A549 (cell line): ENCODE measurements around the gene WNT1. TPM values are rescaled to one million over a fixed set of nuclear protein-coding genes. Genes with fewer than 3 reads are reported as not detected.
A peak's percentile ranks its signal among the peaks of the same experiment; 100 is the strongest.

Experiments used
- ATAC-seq, 2 experiments: fragments of 200-7000 bp in 1 of 2; fragments of >200 bp in 1 of 2; cut with Nextera tagmentation in 1 of 2; cut with Tn5 transposase in 1 of 2; 3 replicates each; pipeline versions ENCODE4 v1.8.0 to v1.9.1; 2018 to 2020; ENCODE audit warnings: mild to moderate bottlenecking in 1 of 2, moderate library complexity in 1 of 2
- CTCF ChIA-PET: fragments of 300-600 bp; sonication (Branson Sonifier 250); formaldehyde crosslinking; extraction: SDS; loops from one replicate; lab custom pipeline; 2021; ENCODE audit warnings: antibody characterized with exemption, inconsistent platforms; lab: Yijun Ruan, JAX
- POLR2A ChIA-PET: fragments of 350-600 bp; formaldehyde crosslinking; extraction: SDS; loops from one replicate; lab custom pipeline; 2021; ENCODE audit warnings: antibody characterized with exemption, inconsistent platforms; lab: Yijun Ruan, JAX
- DNase-seq, 2 experiments: peaks; one replicate each; pipeline versions ENCODE4 v3.0.0 to v3.0.0-alpha.2; 2011 to 2016; ENCODE audit warnings: low read depth in 1 of 2, low spot score in 1 of 2
- FAIRE-seq: peaks from 2 replicates; lab custom pipeline; 2011; peaks lifted over from hg19 to GRCh38; lab: Jason Lieb, UNC
- H3K27ac ChIP-seq, 2 experiments: fragments of >200 bp; sonication (Bioruptor Twin); formaldehyde crosslinking; 3 replicates each; pipeline ENCODE4 v1.5.1; 2016 to 2017
- H3K4me1 ChIP-seq: fragments of >200 bp; sonication (Bioruptor Twin); formaldehyde crosslinking; 3 replicates; pipeline ENCODE4 v1.6.1; 2016
- H3K4me2 ChIP-seq: fragments of >200 bp; sonication (Bioruptor Twin); formaldehyde crosslinking; 3 replicates; pipeline ENCODE4 v1.6.1; 2016
- H3K4me3 ChIP-seq: fragments of >200 bp; sonication (Bioruptor Twin); formaldehyde crosslinking; 3 replicates; pipeline ENCODE4 v1.5.1; 2016
- H3K9me3 ChIP-seq: fragments of >200 bp; sonication (Bioruptor Twin); formaldehyde crosslinking; 3 replicates; pipeline ENCODE4 v1.6.1; 2016
- CEBPB ChIP-seq, 2 experiments: fragments of >200 bp in 1 of 2; sonication (Bioruptor Twin) in 1 of 2; formaldehyde crosslinking in 1 of 2; IDR thresholded peaks; 2 replicates each; pipeline ENCODE4 v1.6.1; 2012 to 2016
- CHD2 ChIP-seq: fragments of 150-350 bp; IDR thresholded peaks from 2 replicates; pipeline ENCODE4 v1.6.1; 2014; ENCODE audit warnings: low read length; ENCODE audit not compliant: partially characterized antibody
- EHMT2 ChIP-seq: fragments of 200-600 bp; sonication (generic); IDR thresholded peaks from 2 replicates; pipeline ENCODE4 v1.6.1; 2016; ENCODE audit warnings: antibody characterized with exemption, low read depth, mild to moderate bottlenecking, moderate library complexity
- HEYL ChIP-seq: fragments of 250-450 bp; sonication (Bioruptor Pico); IDR thresholded peaks from 2 replicates; pipeline ENCODE4 v1.8.0; 2021; ENCODE audit warnings: mild to moderate bottlenecking, moderate library complexity
- HOXB5 ChIP-seq: fragments of 250-450 bp; sonication (Bioruptor Pico); IDR thresholded peaks from 2 replicates; pipeline ENCODE4 v1.5.0; 2020; ENCODE audit warnings: mild to moderate bottlenecking, moderate library complexity
- JUNB ChIP-seq: fragments of >200 bp; sonication (Bioruptor Twin); formaldehyde crosslinking; IDR thresholded peaks from 2 replicates; pipeline ENCODE4 v1.6.1; 2016
- KDM5A ChIP-seq: fragments of 200-600 bp; sonication (generic); IDR thresholded peaks from 2 replicates; pipeline ENCODE4 v1.6.1; 2016; ENCODE audit warnings: antibody characterized with exemption, mild to moderate bottlenecking
- MAFK ChIP-seq: fragments of 450-650 bp; IDR thresholded peaks from 2 replicates; pipeline ENCODE4 v1.6.1; 2014; ENCODE audit not compliant: partially characterized antibody
- MAZ ChIP-seq: fragments of 150-350 bp; IDR thresholded peaks from 2 replicates; pipeline ENCODE4 v1.6.1; 2014; ENCODE audit warnings: antibody characterized with exemption, low read depth, low read length, borderline replicate concordance
- NPAS2 ChIP-seq: fragments of 250-450 bp; sonication (Bioruptor Pico); IDR thresholded peaks from 2 replicates; pipeline ENCODE4 v1.8.0; 2022; ENCODE audit warnings: mild to moderate bottlenecking, moderate library complexity, borderline replicate concordance
- NR3C1 ChIP-seq: fragments of >200 bp; sonication (Bioruptor Twin); formaldehyde crosslinking; IDR thresholded peaks from 3 replicates; pipeline ENCODE4 v1.6.1; 2017
- POLR2A ChIP-seq: IDR thresholded peaks from 2 replicates; pipeline ENCODE4 v1.6.1; 2012; ENCODE audit warnings: mild to moderate bottlenecking, low read length
- POLR2AphosphoS2 ChIP-seq: conservative IDR thresholded peaks from 2 replicates; pipeline ENCODE4 v1.6.1; 2012; ENCODE audit warnings: low read length, improper control_type of control experiment, inconsistent platforms
- RNF2 ChIP-seq: fragments of 200-600 bp; sonication (generic); IDR thresholded peaks from 2 replicates; pipeline ENCODE4 v1.6.1; 2016; ENCODE audit warnings: low read depth, mild to moderate bottlenecking, antibody characterized with exemption, moderate library complexity, borderline replicate concordance
- TFCP2L1 ChIP-seq: fragments of 250-450 bp; sonication (Bioruptor Pico); IDR thresholded peaks from 2 replicates; pipeline ENCODE4 v1.5.0; 2021; ENCODE audit warnings: mild to moderate bottlenecking
- TP53 ChIP-seq: fragments of 250-450 bp; sonication (Bioruptor Pico); IDR thresholded peaks from 2 replicates; pipeline ENCODE4 v1.5.0; 2021; ENCODE audit warnings: mild to moderate bottlenecking, moderate library complexity
- ZFP36 ChIP-seq: fragments of 450-650 bp; IDR thresholded peaks from 2 replicates; pipeline ENCODE4 v1.6.1; 2014; ENCODE audit warnings: borderline replicate concordance; ENCODE audit not compliant: partially characterized antibody
- ZSCAN20 ChIP-seq: fragments of 250-450 bp; sonication (Bioruptor Pico); IDR thresholded peaks from 2 replicates; pipeline ENCODE4 v1.8.0; 2022; ENCODE audit warnings: mild to moderate bottlenecking, moderate library complexity
- WGBS: methylation state at CpG from one replicate; pipeline ENCODE4 v1.1.6; 2017; ENCODE audit errors: missing lambda C conversion rate; 5-methylcytosine and 5-hydroxymethylcytosine counted together
- polyA plus RNA-seq, 4 experiments: library from polyadenylated mRNA; depleted of rRNA in 3 of 4; stranded (reverse); fragments of >200 nt; fragmentation: RNase III in 1 of 4; extraction: RNeasy Plus Mini Kit Qiagen cat#74134 plus additional on column Dnase treatment in 1 of 4; gene quantifications; 2 replicates in 3 of 4; 3 replicates in 1 of 4; pipeline ENCODE4 v1.2.3, GENCODE V29; 2011 to 2017
- TF ChIP-seq, protein P1 (sequence below): IDR thresholded peaks from 2 replicates; pipeline ENCODE4 v1.6.1; 2012
- TF ChIP-seq, protein P2 (sequence below): IDR thresholded peaks from 2 replicates; pipeline ENCODE4 v1.6.1; 2012
- TF ChIP-seq, protein P3 (sequence below): fragments of >200 bp; sonication (Bioruptor Twin); formaldehyde crosslinking; IDR thresholded peaks from 2 replicates; pipeline ENCODE4 v1.6.1; 2016
- TF ChIP-seq, protein P4 (sequence below): fragments of >200 bp; sonication (Bioruptor Twin); formaldehyde crosslinking; IDR thresholded peaks from 3 replicates; pipeline ENCODE4 v1.6.1; 2016

WNT1 gene
- polyA plus RNA-seq, 2 of the 4 experiments (the other 2 are of a cell fraction), result not detected

DNA sequence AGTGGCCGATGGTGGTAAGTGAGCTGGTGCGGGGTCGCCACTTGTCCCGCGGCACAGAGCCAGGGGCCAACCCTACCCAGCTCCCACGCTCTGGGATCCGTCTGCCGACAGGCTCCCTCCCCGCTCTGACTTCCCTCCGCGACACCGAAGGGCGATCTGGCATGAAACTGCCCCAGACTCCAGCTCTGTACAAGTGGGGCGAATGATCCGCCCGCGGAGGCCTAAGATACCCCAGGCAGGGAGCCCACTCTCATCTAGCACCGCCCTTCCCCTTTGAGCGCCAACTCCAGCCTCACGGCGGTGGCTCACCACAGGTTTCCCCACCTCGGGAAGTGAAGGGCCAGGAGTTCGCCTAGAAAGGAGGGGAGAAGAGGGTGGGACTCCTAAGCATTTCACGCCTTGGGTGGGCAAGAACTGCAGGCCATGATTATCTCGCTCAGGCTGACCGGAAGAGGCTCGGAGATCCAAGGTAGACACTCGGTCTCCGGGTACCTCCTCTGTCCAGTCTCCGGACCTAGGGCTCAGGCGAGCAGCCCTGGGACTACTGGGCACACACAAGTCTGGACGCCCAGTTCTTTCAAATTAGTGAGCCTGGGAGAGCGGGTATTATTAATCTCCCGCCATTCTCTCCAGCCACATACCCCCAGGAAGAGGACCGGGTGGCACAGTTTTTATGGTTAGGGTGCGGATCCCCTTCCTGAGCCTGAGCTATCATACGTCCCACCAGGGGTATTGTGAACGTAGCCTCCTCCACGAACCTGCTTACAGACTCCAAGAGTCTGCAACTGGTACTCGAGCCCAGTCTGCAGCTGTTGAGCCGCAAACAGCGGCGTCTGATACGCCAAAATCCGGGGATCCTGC, 849 bp downstream of the WNT1 start:
- 43% methylated on average over 40 of the region's 45 CpGs for WGBS
- Histone ChIP-seq H3K9me3 (no peaks in the 10 kb centered on the region), H3K4me2 (peak overlapping the region; percentile 96), H3K4me3 (peak overlapping the region; percentile 42; the same call in 1 of the 3 replicates), H3K27ac (peak overlapping the region in 1 of 2 experiments; percentile 31; a peak in 1 of 6 replicates), H3K4me1 (peaks cover 16% of the 10 kb centered on the region; the same call in 2 of the 3 replicates)
- FAIRE-seq (no peak), DNase-seq (no peak), ATAC-seq (peak in 1 of 2 experiments; percentile 0; a peak in 2 of 6 replicates)
- POLR2A ChIA-PET, result no interaction called here
- TF ChIP-seq POLR2A, result no peak
- no peak for TF ChIP-seq EHMT2
- TF ChIP-seq KDM5A, result no peak
- no peak for TF ChIP-seq MAFK
- TF ChIP-seq HEYL (CRISPR knock-in tag), result no peak
- no peak for TF ChIP-seq JUNB
- TF ChIP-seq RNF2, result no peak
- no peak for TF ChIP-seq CHD2
- TF ChIP-seq, protein P1, sequence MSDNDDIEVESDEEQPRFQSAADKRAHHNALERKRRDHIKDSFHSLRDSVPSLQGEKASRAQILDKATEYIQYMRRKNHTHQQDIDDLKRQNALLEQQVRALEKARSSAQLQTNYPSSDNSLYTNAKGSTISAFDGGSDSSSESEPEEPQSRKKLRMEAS, result no peak
- no peak for TF ChIP-seq TFCP2L1 (CRISPR knock-in tag)
- TF ChIP-seq POLR2AphosphoS2, result no peak
- CTCF ChIA-PET, result interaction anchor here (0.5 to 77.5 kb wide), 14 partner anchors 1 to 801 kb away, joined by 3 to 2584 read pairs (median 11); partner anchors contain the start of genes ARF3, DDN, FKBP11 and PRKAG1

DNA sequence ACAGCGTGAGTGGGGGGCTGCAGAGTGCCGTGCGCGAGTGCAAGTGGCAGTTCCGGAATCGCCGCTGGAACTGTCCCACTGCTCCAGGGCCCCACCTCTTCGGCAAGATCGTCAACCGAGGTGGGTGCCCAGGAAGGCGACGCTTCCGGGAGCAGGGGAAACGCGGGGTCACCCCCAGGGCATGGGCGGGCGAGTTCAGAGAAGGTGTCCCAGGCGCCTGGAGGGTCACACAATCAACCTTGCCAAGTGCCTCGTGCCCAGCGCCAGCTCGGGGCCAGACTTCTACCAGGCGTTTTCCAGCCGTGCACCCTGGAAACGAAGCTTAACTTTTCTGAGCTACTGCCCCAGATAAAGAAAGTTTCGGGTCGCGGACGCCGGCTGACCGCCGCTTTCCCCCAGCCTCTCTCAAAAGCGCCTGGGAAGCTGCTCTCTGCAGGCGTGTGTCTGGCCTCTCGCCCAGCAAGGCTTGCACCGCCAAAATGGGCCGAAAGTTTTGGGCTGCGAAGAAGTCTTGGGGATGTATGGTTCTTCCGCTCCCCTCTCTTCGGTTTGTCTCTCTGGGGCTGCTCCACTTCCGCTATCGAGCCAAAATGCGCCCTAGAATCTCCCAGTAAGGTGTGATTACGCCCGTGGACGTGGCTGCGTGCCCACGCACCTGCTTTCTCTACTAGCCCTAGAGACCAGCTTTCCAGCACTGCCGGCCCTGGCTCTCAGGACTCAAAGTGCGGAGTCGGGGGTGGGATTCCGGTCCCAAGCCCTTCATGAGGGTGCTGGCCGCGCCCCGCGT, 1.7 kb downstream of the WNT1 start:
- CTCF ChIA-PET, result interaction anchor here (0.9 to 77.5 kb wide), 7 partner anchors 0 to 165 kb away, joined by 3 to 2584 read pairs (median 14); partner anchors contain the start of genes ARF3, DDN, FKBP11 and PRKAG1
- Histone ChIP-seq H3K9me3 (no peaks in the 10 kb centered on the region), H3K4me2 (no peak overlapping the region), H3K4me1 (peaks cover 16% of the 10 kb centered on the region; the same call in 2 of the 3 replicates), H3K4me3 (no peak overlapping the region; the same call in 2 of the 3 replicates), H3K27ac (no peak overlapping the region)
- FAIRE-seq, result no peak
- ATAC-seq, result no peak
- 57% methylated on average over 51 of the region's 55 CpGs for WGBS
- no peak for DNase-seq
- POLR2A ChIA-PET, result no interaction called here
- TF ChIP-seq, protein P2, sequence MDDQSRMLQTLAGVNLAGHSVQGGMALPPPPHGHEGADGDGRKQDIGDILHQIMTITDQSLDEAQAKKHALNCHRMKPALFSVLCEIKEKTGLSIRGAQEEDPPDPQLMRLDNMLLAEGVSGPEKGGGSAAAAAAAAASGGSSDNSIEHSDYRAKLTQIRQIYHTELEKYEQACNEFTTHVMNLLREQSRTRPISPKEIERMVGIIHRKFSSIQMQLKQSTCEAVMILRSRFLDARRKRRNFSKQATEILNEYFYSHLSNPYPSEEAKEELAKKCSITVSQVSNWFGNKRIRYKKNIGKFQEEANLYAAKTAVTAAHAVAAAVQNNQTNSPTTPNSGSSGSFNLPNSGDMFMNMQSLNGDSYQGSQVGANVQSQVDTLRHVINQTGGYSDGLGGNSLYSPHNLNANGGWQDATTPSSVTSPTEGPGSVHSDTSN, result no peak
- TF ChIP-seq POLR2AphosphoS2 (no peak), HOXB5 (CRISPR knock-in tag) (no peak), MAZ (no peak), EHMT2 (no peak), NR3C1 (no peak), POLR2A (no peak), ZFP36 (no peak), CEBPB (IDR thresholded peaks at IDR 0.05) (no peak), ZSCAN20 (CRISPR knock-in tag) (no peak), JUNB (no peak), TP53 (CRISPR knock-in tag) (no peak), MAFK (no peak), KDM5A (no peak), NPAS2 (CRISPR knock-in tag) (no peak), RNF2 (no peak)
- TF ChIP-seq, protein P3, sequence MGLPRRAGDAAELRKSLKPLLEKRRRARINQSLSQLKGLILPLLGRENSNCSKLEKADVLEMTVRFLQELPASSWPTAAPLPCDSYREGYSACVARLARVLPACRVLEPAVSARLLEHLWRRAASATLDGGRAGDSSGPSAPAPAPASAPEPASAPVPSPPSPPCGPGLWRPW, result no peak
- TF ChIP-seq, protein P4, sequence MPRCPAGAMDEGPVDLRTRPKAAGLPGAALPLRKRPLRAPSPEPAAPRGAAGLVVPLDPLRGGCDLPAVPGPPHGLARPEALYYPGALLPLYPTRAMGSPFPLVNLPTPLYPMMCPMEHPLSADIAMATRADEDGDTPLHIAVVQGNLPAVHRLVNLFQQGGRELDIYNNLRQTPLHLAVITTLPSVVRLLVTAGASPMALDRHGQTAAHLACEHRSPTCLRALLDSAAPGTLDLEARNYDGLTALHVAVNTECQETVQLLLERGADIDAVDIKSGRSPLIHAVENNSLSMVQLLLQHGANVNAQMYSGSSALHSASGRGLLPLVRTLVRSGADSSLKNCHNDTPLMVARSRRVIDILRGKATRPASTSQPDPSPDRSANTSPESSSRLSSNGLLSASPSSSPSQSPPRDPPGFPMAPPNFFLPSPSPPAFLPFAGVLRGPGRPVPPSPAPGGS, result no peak
- TF ChIP-seq, protein P1, result no peak
